GM23338 (cell line): Measurements from ENCODE around the gene CFAP77.

Experiments
- CREB1 ChIP-seq: fragments of 250-450 bp; sonication (Bioruptor Pico); IDR thresholded peaks from 2 replicates; pipeline ENCODE4 v1.5.0; 2020; ENCODE audit warnings: low read depth, mild to moderate bottlenecking, moderate library complexity
- EZH2 ChIP-seq: fragments of 200-600 bp; sonication (generic); IDR thresholded peaks from one replicate; pipeline ENCODE4 v1.8.0; 2017; ENCODE audit warnings: antibody characterized with exemption, mild to moderate bottlenecking, low read depth; ENCODE audit not compliant: unreplicated experiment
- EZH2phosphoT487 ChIP-seq: fragments of 200-600 bp; sonication (generic); IDR thresholded peaks from one replicate; pipeline ENCODE4 v1.8.1; 2018; ENCODE audit warnings: antibody characterized with exemption; ENCODE audit not compliant: unreplicated experiment
- JUNB ChIP-seq: IDR thresholded peaks from one replicate; pipeline ENCODE4 v1.6.1; 2016; ENCODE audit warnings: antibody characterized with exemption; ENCODE audit not compliant: unreplicated experiment
- NANOG ChIP-seq: IDR thresholded peaks from 2 replicates; pipeline ENCODE4 v1.6.1; 2016; ENCODE audit warnings: antibody characterized with exemption, borderline replicate concordance
- POLR2AphosphoS5 ChIP-seq: IDR thresholded peaks from 2 replicates; pipeline ENCODE4 v1.6.1; 2016; ENCODE audit warnings: antibody characterized with exemption, low read depth
- STAT1 ChIP-seq: IDR thresholded peaks from one replicate; pipeline ENCODE4 v1.6.1; 2016; ENCODE audit warnings: antibody characterized with exemption; ENCODE audit not compliant: unreplicated experiment
- ZNF114 ChIP-seq: fragments of 250-450 bp; sonication (Bioruptor Pico); IDR thresholded peaks from 2 replicates; pipeline ENCODE4 v1.5.0; 2020; ENCODE audit warnings: mild to moderate bottlenecking, moderate library complexity
- ZNF331 ChIP-seq: fragments of 250-450 bp; sonication (Bioruptor Pico); IDR thresholded peaks from 2 replicates; pipeline ENCODE4 v1.5.0; 2020; ENCODE audit warnings: low read depth, mild to moderate bottlenecking, moderate library complexity
- TF ChIP-seq, protein P1 (sequence below), 2 experiments: fragments of 200-600 bp in 1 of 2; sonication (generic) in 1 of 2; conservative IDR thresholded peaks; 2 replicates each; pipeline versions ENCODE4 v1.5.1 to v1.6.1; 2016 to 2017; ENCODE audit warnings: antibody characterized with exemption in 2 of 2, low read depth in 2 of 2, mild to moderate bottlenecking in 2 of 2, moderate library complexity in 1 of 2
- TF ChIP-seq, protein P2 (sequence below): IDR thresholded peaks from one replicate; pipeline ENCODE4 v1.6.1; 2018; ENCODE audit warnings: antibody characterized with exemption; ENCODE audit not compliant: unreplicated experiment
- TF ChIP-seq, protein P3 (sequence below): IDR thresholded peaks from 2 replicates; pipeline ENCODE4 v1.6.1; 2016; ENCODE audit warnings: antibody characterized with exemption
- TF ChIP-seq, protein P4 (sequence below): fragments of 250-450 bp; sonication (Bioruptor Pico); IDR thresholded peaks from 2 replicates; pipeline ENCODE4 v1.5.0; 2020; ENCODE audit warnings: mild to moderate bottlenecking, moderate library complexity

DNA sequence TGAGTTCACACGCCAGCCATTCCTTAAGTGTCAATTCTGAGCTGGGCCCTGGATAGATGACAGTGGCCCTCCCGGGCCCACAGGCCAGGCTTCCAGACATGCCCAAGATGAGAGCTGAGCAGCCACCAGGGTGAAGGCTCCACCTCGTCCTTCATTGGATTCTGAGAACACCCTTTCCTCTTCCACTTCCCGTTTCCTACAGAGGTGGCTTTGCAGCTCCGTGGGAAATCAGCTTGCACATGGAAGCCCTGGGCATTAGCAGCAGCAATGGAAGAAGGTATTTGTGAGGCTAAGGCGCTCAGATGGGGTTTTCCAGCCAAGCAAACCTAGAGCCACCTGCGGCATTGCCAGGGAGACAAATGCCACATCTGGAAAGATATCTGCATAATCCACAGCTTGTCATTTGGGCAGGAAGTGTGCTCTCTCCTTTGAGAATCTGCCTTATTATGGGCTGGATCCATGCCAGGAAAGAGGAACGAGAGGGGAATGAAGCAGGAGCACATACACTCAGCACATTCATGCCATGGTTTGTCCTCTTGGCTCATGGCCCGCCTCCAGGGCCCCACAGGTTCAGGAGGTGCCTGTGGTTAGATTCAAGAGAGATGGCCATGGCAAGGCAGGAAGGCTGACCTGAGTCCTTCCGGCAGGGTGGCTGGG, 34.1 kb downstream of the CFAP77 start:
- TF ChIP-seq POLR2AphosphoS5, result no peak
- TF ChIP-seq, protein P1, sequence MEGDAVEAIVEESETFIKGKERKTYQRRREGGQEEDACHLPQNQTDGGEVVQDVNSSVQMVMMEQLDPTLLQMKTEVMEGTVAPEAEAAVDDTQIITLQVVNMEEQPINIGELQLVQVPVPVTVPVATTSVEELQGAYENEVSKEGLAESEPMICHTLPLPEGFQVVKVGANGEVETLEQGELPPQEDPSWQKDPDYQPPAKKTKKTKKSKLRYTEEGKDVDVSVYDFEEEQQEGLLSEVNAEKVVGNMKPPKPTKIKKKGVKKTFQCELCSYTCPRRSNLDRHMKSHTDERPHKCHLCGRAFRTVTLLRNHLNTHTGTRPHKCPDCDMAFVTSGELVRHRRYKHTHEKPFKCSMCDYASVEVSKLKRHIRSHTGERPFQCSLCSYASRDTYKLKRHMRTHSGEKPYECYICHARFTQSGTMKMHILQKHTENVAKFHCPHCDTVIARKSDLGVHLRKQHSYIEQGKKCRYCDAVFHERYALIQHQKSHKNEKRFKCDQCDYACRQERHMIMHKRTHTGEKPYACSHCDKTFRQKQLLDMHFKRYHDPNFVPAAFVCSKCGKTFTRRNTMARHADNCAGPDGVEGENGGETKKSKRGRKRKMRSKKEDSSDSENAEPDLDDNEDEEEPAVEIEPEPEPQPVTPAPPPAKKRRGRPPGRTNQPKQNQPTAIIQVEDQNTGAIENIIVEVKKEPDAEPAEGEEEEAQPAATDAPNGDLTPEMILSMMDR (conservative IDR thresholded peaks at IDR 0.05; ENCODE audit: low read depth in 2 of 2), result no peak
- TF ChIP-seq EZH2, result no peak
- TF ChIP-seq STAT1, result no peak
- TF ChIP-seq, protein P2, sequence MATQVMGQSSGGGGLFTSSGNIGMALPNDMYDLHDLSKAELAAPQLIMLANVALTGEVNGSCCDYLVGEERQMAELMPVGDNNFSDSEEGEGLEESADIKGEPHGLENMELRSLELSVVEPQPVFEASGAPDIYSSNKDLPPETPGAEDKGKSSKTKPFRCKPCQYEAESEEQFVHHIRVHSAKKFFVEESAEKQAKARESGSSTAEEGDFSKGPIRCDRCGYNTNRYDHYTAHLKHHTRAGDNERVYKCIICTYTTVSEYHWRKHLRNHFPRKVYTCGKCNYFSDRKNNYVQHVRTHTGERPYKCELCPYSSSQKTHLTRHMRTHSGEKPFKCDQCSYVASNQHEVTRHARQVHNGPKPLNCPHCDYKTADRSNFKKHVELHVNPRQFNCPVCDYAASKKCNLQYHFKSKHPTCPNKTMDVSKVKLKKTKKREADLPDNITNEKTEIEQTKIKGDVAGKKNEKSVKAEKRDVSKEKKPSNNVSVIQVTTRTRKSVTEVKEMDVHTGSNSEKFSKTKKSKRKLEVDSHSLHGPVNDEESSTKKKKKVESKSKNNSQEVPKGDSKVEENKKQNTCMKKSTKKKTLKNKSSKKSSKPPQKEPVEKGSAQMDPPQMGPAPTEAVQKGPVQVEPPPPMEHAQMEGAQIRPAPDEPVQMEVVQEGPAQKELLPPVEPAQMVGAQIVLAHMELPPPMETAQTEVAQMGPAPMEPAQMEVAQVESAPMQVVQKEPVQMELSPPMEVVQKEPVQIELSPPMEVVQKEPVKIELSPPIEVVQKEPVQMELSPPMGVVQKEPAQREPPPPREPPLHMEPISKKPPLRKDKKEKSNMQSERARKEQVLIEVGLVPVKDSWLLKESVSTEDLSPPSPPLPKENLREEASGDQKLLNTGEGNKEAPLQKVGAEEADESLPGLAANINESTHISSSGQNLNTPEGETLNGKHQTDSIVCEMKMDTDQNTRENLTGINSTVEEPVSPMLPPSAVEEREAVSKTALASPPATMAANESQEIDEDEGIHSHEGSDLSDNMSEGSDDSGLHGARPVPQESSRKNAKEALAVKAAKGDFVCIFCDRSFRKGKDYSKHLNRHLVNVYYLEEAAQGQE, result no peak
- no peak for TF ChIP-seq EZH2phosphoT487
- no peak for TF ChIP-seq JUNB
- TF ChIP-seq ZNF114 (CRISPR knock-in tag), result no peak
- no peak for TF ChIP-seq ZNF331 (CRISPR knock-in tag)
- TF ChIP-seq, protein P3, sequence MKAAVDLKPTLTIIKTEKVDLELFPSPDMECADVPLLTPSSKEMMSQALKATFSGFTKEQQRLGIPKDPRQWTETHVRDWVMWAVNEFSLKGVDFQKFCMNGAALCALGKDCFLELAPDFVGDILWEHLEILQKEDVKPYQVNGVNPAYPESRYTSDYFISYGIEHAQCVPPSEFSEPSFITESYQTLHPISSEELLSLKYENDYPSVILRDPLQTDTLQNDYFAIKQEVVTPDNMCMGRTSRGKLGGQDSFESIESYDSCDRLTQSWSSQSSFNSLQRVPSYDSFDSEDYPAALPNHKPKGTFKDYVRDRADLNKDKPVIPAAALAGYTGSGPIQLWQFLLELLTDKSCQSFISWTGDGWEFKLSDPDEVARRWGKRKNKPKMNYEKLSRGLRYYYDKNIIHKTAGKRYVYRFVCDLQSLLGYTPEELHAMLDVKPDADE, result no peak
- no peak for TF ChIP-seq CREB1 (CRISPR knock-in tag)
- TF ChIP-seq, protein P4, sequence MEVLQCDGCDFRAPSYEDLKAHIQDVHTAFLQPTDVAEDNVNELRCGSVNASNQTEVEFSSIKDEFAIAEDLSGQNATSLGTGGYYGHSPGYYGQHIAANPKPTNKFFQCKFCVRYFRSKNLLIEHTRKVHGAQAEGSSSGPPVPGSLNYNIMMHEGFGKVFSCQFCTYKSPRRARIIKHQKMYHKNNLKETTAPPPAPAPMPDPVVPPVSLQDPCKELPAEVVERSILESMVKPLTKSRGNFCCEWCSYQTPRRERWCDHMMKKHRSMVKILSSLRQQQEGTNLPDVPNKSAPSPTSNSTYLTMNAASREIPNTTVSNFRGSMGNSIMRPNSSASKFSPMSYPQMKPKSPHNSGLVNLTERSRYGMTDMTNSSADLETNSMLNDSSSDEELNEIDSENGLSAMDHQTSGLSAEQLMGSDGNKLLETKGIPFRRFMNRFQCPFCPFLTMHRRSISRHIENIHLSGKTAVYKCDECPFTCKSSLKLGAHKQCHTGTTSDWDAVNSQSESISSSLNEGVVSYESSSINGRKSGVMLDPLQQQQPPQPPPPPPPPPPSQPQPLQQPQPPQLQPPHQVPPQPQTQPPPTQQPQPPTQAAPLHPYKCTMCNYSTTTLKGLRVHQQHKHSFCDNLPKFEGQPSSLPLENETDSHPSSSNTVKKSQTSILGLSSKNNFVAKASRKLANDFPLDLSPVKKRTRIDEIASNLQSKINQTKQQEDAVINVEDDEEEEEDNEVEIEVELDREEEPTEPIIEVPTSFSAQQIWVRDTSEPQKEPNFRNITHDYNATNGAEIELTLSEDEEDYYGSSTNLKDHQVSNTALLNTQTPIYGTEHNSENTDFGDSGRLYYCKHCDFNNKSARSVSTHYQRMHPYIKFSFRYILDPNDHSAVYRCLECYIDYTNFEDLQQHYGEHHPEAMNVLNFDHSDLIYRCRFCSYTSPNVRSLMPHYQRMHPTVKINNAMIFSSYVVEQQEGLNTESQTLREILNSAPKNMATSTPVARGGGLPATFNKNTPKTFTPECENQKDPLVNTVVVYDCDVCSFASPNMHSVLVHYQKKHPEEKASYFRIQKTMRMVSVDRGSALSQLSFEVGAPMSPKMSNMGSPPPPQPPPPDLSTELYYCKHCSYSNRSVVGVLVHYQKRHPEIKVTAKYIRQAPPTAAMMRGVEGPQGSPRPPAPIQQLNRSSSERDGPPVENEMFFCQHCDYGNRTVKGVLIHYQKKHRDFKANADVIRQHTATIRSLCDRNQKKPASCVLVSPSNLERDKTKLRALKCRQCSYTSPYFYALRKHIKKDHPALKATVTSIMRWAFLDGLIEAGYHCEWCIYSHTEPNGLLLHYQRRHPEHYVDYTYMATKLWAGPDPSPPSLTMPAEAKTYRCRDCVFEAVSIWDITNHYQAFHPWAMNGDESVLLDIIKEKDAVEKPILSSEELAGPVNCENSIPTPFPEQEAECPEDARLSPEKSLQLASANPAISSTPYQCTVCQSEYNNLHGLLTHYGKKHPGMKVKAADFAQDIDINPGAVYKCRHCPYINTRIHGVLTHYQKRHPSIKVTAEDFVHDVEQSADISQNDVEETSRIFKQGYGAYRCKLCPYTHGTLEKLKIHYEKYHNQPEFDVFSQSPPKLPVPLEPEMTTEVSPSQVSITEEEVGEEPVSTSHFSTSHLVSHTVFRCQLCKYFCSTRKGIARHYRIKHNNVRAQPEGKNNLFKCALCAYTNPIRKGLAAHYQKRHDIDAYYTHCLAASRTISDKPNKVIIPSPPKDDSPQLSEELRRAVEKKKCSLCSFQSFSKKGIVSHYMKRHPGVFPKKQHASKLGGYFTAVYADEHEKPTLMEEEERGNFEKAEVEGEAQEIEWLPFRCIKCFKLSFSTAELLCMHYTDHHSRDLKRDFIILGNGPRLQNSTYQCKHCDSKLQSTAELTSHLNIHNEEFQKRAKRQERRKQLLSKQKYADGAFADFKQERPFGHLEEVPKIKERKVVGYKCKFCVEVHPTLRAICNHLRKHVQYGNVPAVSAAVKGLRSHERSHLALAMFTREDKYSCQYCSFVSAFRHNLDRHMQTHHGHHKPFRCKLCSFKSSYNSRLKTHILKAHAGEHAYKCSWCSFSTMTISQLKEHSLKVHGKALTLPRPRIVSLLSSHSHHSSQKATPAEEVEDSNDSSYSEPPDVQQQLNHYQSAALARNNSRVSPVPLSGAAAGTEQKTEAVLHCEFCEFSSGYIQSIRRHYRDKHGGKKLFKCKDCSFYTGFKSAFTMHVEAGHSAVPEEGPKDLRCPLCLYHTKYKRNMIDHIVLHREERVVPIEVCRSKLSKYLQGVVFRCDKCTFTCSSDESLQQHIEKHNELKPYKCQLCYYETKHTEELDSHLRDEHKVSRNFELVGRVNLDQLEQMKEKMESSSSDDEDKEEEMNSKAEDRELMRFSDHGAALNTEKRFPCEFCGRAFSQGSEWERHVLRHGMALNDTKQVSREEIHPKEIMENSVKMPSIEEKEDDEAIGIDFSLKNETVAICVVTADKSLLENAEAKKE (CRISPR knock-in tag), result no peak
- no peak for TF ChIP-seq NANOG
